Vagina (tissue), 2 donors: ENCODE data around the gene PTPRM. TPM values are rescaled to one million over a fixed set of nuclear protein-coding genes. Genes with fewer than 3 reads are reported as not detected.

Source experiments
- DNase-seq, 2 donors: peaks; one replicate each; pipeline ENCODE4 v3.0.0-alpha.2; 2017; ENCODE audit errors: extremely low spot score in 2 of 2
- H3K27ac ChIP-seq: fragments of 200-600 bp; sonication (generic); one replicate; pipeline ENCODE4 v1.5.1; 2019
- H3K27me3 ChIP-seq: fragments of 200-600 bp; sonication (generic); one replicate; pipeline ENCODE4 v1.5.1; 2019
- H3K36me3 ChIP-seq, 2 donors: fragments of 200-600 bp; sonication (generic); one replicate each; pipeline ENCODE4 v1.5.1; 2017 to 2019
- H3K4me1 ChIP-seq: fragments of 200-600 bp; sonication (generic); one replicate; pipeline ENCODE4 v1.5.1; 2019
- H3K4me3 ChIP-seq, 2 donors: fragments of 200-600 bp; sonication (generic); 1 replicate in 1 of 2; 2 replicates in 1 of 2; pipeline ENCODE4 v1.5.1; 2016 to 2019
- H3K9me3 ChIP-seq: fragments of 200-600 bp; sonication (generic); one replicate; pipeline ENCODE4 v1.5.1; 2019
- POLR2A ChIP-seq, 2 donors: fragments of 450-650 bp; IDR thresholded peaks; one replicate each; pipeline ENCODE4 v1.6.1; 2017; ENCODE audit warnings: antibody characterized with exemption in 2 of 2, mild to moderate bottlenecking in 2 of 2, moderate library complexity in 2 of 2
- POLR2AphosphoS5 ChIP-seq, 2 donors: sonication (generic); formaldehyde crosslinking; IDR thresholded peaks; one replicate each; pipeline ENCODE4 v1.9.0; 2017; ENCODE audit warnings: antibody characterized with exemption in 2 of 2, mild to moderate bottlenecking in 2 of 2, low read depth in 1 of 2; ENCODE audit not compliant: insufficient read depth in 1 of 2
- intact Hi-C: fragments of 100-400 bp; cut with DNase I; formaldehyde crosslinking; loops from one replicate; pipeline ENCODE4 v1.15.1; 2023
- total RNA-seq: library from RNA; depleted of rRNA; stranded (reverse); fragments of >200 nt; gene quantifications from one replicate; pipeline ENCODE4 v1.2.3, GENCODE V29; 2016
- TF ChIP-seq, protein P1 (sequence below), 3 experiments: fragments of 450-650 bp in 2 of 3; fragments of 200-600 bp in 1 of 3; sonication (generic) in 1 of 3; IDR thresholded peaks; one replicate each; pipeline ENCODE4 v1.5.1; 2017 to 2019; ENCODE audit warnings: antibody characterized with exemption in 3 of 3, mild to moderate bottlenecking in 2 of 3, moderate library complexity in 2 of 3

Gene PTPRM
- total RNA-seq, 1 donor from 2014 or later: 60.2 TPM

DNA sequence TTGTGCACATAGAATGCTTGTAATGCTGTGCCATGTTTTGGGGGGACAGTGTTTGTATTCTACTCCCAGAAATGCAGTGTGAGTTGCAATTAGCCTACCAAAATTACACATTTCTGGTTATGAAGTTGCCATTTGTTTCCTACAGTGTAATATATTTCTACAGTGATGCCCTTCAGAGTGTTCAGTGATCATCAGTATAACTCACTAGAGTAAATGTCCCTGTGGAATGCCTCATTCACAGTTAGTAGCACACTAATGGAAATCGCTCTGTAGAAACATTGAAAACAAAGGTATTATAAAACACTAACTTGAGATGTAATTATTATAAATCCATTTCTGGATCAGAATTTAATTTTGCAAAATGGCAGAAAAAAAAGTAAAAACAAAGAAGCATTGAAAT is 498.7 kb downstream of the PTPRM start:
- intact Hi-C loops: no loop called here
- Histone ChIP-seq H3K4me1 (no peaks in the 10 kb centered on the region), H3K36me3 (no peaks in the 10 kb centered on the region), H3K27ac (no peak overlapping the region), H3K4me3 (no peak overlapping the region), H3K9me3 (no peaks in the 10 kb centered on the region), H3K27me3 (no peaks in the 10 kb centered on the region)
- DNase-seq: no peak
- TF ChIP-seq POLR2AphosphoS5 (IDR thresholded peaks at IDR 0.05; ENCODE audit: insufficient read depth in 1 of 2, low read depth in 1 of 2) (no peak), POLR2A (IDR thresholded peaks at IDR 0.05) (no peak)
- TF ChIP-seq, protein P1, sequence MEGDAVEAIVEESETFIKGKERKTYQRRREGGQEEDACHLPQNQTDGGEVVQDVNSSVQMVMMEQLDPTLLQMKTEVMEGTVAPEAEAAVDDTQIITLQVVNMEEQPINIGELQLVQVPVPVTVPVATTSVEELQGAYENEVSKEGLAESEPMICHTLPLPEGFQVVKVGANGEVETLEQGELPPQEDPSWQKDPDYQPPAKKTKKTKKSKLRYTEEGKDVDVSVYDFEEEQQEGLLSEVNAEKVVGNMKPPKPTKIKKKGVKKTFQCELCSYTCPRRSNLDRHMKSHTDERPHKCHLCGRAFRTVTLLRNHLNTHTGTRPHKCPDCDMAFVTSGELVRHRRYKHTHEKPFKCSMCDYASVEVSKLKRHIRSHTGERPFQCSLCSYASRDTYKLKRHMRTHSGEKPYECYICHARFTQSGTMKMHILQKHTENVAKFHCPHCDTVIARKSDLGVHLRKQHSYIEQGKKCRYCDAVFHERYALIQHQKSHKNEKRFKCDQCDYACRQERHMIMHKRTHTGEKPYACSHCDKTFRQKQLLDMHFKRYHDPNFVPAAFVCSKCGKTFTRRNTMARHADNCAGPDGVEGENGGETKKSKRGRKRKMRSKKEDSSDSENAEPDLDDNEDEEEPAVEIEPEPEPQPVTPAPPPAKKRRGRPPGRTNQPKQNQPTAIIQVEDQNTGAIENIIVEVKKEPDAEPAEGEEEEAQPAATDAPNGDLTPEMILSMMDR (IDR thresholded peaks at IDR 0.05): no peak

DNA sequence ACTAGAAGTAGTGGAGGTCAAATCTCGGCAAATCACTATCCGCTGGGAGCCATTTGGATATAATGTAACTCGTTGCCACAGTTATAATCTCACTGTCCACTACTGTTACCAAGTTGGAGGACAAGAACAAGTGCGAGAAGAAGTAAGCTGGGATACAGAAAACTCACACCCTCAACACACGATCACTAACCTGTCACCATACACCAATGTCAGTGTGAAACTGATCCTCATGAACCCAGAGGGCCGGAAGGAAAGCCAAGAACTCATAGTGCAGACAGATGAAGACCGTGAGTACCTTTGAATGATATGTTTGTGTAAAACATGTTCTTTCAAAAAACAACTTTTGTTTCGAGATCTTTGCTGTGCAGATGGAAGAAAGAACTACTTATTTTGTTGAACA is 502.6 kb downstream of the PTPRM start:
- Histone ChIP-seq H3K36me3 (no peaks in the 10 kb centered on the region), H3K27me3 (no peaks in the 10 kb centered on the region), H3K9me3 (no peaks in the 10 kb centered on the region), H3K27ac (no peak overlapping the region), H3K4me1 (no peaks in the 10 kb centered on the region), H3K4me3 (no peak overlapping the region)
- intact Hi-C loops: no loop called here
- no peak for DNase-seq
- TF ChIP-seq POLR2A (IDR thresholded peaks at IDR 0.05): no peak
- TF ChIP-seq POLR2AphosphoS5 (IDR thresholded peaks at IDR 0.05; ENCODE audit: insufficient read depth in 1 of 2, low read depth in 1 of 2): no peak
- TF ChIP-seq, protein P1 (IDR thresholded peaks at IDR 0.05): no peak

DNA sequence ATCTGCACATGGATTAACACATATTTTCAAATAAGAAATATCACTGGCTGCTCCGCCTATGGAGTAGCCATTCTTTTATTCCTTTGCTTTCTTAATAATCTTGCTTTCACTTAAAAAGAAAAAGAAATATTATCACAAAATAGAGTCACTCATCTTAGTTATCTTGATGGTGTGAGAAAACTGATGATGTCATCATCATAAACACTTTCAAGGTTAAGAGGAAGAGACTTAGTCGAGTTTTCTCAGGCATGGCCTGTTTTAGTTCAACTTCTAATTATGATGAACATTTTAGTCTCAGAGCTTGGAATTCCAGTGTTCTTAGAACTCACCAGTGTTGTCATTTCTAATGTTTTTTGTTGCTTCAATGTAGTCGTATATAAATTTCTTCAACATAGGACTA is 506.1 kb downstream of the PTPRM start:
- TF ChIP-seq POLR2AphosphoS5 (IDR thresholded peaks at IDR 0.05; ENCODE audit: insufficient read depth in 1 of 2, low read depth in 1 of 2) (no peak), POLR2A (IDR thresholded peaks at IDR 0.05) (no peak)
- TF ChIP-seq, protein P1 (IDR thresholded peaks at IDR 0.05): no peak
- H3K27ac ChIP-seq: no peak overlapping the region
- DNase-seq: no peak
- no peaks in the 10 kb centered on the region for H3K27me3 ChIP-seq
- no peak overlapping the region for H3K4me3 ChIP-seq
- intact Hi-C loops: no loop called here
- H3K4me1 ChIP-seq: no peaks in the 10 kb centered on the region
- no peaks in the 10 kb centered on the region for H3K36me3 ChIP-seq
- no peaks in the 10 kb centered on the region for H3K9me3 ChIP-seq

DNA sequence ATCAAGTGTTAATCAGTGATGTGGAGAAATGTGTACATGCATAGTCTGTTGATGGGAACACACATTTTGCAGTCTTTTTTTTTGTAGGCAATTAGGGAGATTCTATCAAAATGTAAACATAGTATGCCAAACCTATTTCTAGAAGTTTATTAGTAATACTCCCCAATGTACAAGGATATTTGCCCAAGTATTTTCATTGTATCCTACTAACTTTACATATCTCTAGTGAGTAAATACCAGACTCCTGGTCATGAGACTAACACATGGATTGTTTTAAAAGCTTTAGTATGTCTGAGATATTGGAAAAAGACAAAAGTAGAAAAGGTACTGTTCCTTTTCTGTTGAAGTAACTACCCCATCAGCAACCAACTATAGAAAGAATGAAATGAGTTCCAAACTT is 513.0 kb downstream of the PTPRM start:
- TF ChIP-seq POLR2AphosphoS5 (IDR thresholded peaks at IDR 0.05; ENCODE audit: insufficient read depth in 1 of 2, low read depth in 1 of 2) (no peak), POLR2A (IDR thresholded peaks at IDR 0.05) (no peak)
- TF ChIP-seq, protein P1 (IDR thresholded peaks at IDR 0.05): no peak
- no peak for DNase-seq
- intact Hi-C loops: no loop called here

DNA sequence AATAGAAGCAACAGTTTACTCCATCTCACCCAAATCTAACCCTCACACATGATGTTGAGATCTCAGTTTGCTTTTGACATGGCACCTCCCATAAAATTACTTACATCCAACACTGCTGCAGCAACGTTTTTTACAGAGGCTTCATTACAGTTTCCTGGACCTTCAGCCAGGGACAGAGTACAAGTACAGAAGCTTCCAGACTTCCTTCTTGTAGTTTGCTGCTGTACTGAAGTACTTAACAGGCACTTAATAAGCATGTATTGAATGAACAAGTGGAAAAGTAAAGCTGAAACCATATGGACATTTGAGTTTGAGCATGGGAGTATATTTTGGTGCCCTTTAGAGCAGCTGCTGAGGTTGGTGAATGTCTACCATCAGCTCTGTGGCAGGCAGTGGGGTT is 514.2 kb downstream of the PTPRM start:
- intact Hi-C loops: no loop called here
- H3K36me3 ChIP-seq: no peaks in the 10 kb centered on the region
- TF ChIP-seq, protein P1 (IDR thresholded peaks at IDR 0.05): no peak
- TF ChIP-seq POLR2AphosphoS5 (IDR thresholded peaks at IDR 0.05; ENCODE audit: insufficient read depth in 1 of 2, low read depth in 1 of 2): no peak
- TF ChIP-seq POLR2A (IDR thresholded peaks at IDR 0.05): no peak
- H3K27me3 ChIP-seq: no peaks in the 10 kb centered on the region
- H3K4me3 ChIP-seq: no peak overlapping the region
- H3K27ac ChIP-seq: no peak overlapping the region
- no peaks in the 10 kb centered on the region for H3K9me3 ChIP-seq
- no peaks in the 10 kb centered on the region for H3K4me1 ChIP-seq
- DNase-seq: no peak

More for the DNA sequence above, 513.0 kb downstream of the PTPRM start:
- H3K4me1 ChIP-seq: no peaks in the 10 kb centered on the region
- no peaks in the 10 kb centered on the region for H3K9me3 ChIP-seq
- H3K27ac ChIP-seq: no peak overlapping the region
- no peaks in the 10 kb centered on the region for H3K36me3 ChIP-seq
- no peaks in the 10 kb centered on the region for H3K27me3 ChIP-seq
- no peak overlapping the region for H3K4me3 ChIP-seq
